SK-N-SH (cell line): ENCODE results near the gene MACROD1. TPM values are rescaled to one million over a fixed set of nuclear protein-coding genes. Genes with fewer than 3 reads are reported as not detected.
"Not testable (repeated sequence)": the region's sequence is repeated elsewhere in the genome, so short reads cannot be mapped to it uniquely, and the experiment has no call there.

Experiments used
- CTCF ChIA-PET: fragments of 300-600, 350-600 bp; formaldehyde crosslinking; extraction: SDS; loops from one replicate; lab custom pipeline; 2021; lab: Yijun Ruan, JAX
- POLR2A ChIA-PET: fragments of 350-600 bp; sonication (Branson Sonifier 250); formaldehyde crosslinking; extraction: SDS; loops from one replicate; lab custom pipeline; 2020; ENCODE audit warnings: antibody characterized with exemption, inconsistent platforms; lab: Yijun Ruan, JAX
- DNase-seq: peaks from one replicate; pipeline ENCODE4 v3.0.0; 2012
- H2AFZ ChIP-seq: fragments of 200-600 bp; sonication (generic); 2 replicates; pipeline ENCODE4 v1.8.1; 2016; ENCODE audit warnings: antibody characterized with exemption, mild to moderate bottlenecking, low read depth
- H3F3A ChIP-seq: fragments of 200-600 bp; sonication (generic); replicated peaks from 2 replicates; pipeline ENCODE3; 2016; ENCODE audit warnings: antibody characterized with exemption, mild to moderate bottlenecking; ENCODE audit not compliant: insufficient read depth
- H3K27ac ChIP-seq, 2 experiments: fragments of 200-500 bp in 1 of 2; fragments of 200-600 bp in 1 of 2; sonication (Bioruptor generic) in 1 of 2; sonication (generic), shearing (Covaris generic) in 1 of 2; 2 replicates each; pipeline versions ENCODE4 v1.5.1 to v1.6.1; 2014 to 2016; ENCODE audit warnings: low read depth in 2 of 2, inconsistent platforms in 1 of 2, low read length in 1 of 2, mild to moderate bottlenecking in 1 of 2, mixed read lengths in 1 of 2
- H3K27me3 ChIP-seq: fragments of 200-600 bp; sonication (generic), shearing (Covaris generic); 2 replicates; pipeline ENCODE4 v1.6.1; 2016; ENCODE audit warnings: mixed run types; ENCODE audit not compliant: insufficient read depth
- H3K36me3 ChIP-seq, 2 experiments: fragments of 200-500 bp in 1 of 2; fragments of 200-600 bp in 1 of 2; sonication (Bioruptor generic) in 1 of 2; sonication (generic) in 1 of 2; replicated peaks in 1 of 2; 2 replicates each; pipeline versions ENCODE3 to v1.5.1; 2014 to 2016; ENCODE audit warnings: low read length in 1 of 2, mild to moderate bottlenecking in 1 of 2; ENCODE audit not compliant: insufficient read depth in 2 of 2, control insufficient read depth in 1 of 2
- H3K4me1 ChIP-seq, 2 experiments: fragments of 200-500 bp in 1 of 2; fragments of 200-600 bp in 1 of 2; sonication (Bioruptor generic) in 1 of 2; sonication (generic), shearing (Covaris generic) in 1 of 2; 2 replicates each; pipeline versions ENCODE4 v1.5.1 to v1.6.1; 2014 to 2016; ENCODE audit warnings: low read depth in 1 of 2, low read length in 1 of 2, mixed run types in 1 of 2; ENCODE audit not compliant: insufficient read depth in 2 of 2, control insufficient read depth in 1 of 2
- H3K4me2 ChIP-seq: fragments of 200-600 bp; sonication (generic), shearing (Covaris generic); 2 replicates; pipeline ENCODE4 v1.6.1; 2017; ENCODE audit warnings: mixed run types
- H3K4me3 ChIP-seq, 2 experiments: fragments of 200-500 bp in 1 of 2; fragments of 200-600 bp in 1 of 2; sonication (Bioruptor generic) in 1 of 2; sonication (generic), shearing (Covaris generic) in 1 of 2; 2 replicates each; pipeline versions ENCODE4 v1.5.1 to v1.8.1; 2014 to 2016; ENCODE audit warnings: low read depth in 2 of 2, inconsistent platforms in 1 of 2, low read length in 1 of 2, mild to moderate bottlenecking in 1 of 2, mixed read lengths in 1 of 2, moderate library complexity in 1 of 2
- H3K79me2 ChIP-seq: fragments of 200-600 bp; sonication (generic); 2 replicates; pipeline ENCODE4 v1.8.1; 2017; ENCODE audit warnings: mild to moderate bottlenecking; ENCODE audit not compliant: insufficient read depth
- H3K9ac ChIP-seq: fragments of 200-600 bp; sonication (generic); 2 replicates; pipeline ENCODE4 v1.6.1; 2017; ENCODE audit warnings: mixed run types
- H3K9me2 ChIP-seq: fragments of 200-600 bp; sonication (generic); 2 replicates; pipeline ENCODE4 v1.6.1; 2017; ENCODE audit warnings: mixed run types
- H3K9me3 ChIP-seq: fragments of 200-600 bp; sonication (generic); 2 replicates; pipeline ENCODE4 v1.6.1; 2017; ENCODE audit warnings: mixed run types, mild to moderate bottlenecking, moderate library complexity
- H4K20me1 ChIP-seq: fragments of 200-600 bp; sonication (generic); 2 replicates; pipeline ENCODE4 v1.6.1; 2017; ENCODE audit warnings: mild to moderate bottlenecking, mixed run types; ENCODE audit not compliant: insufficient read depth
- CHD2 ChIP-seq: fragments of 150-350 bp; IDR thresholded peaks from 2 replicates; pipeline ENCODE4 v1.6.1; 2018; ENCODE audit warnings: low read length; ENCODE audit not compliant: partially characterized antibody
- EZH2phosphoT487 ChIP-seq: fragments of 200-600 bp; sonication (generic); IDR thresholded peaks from 2 replicates; pipeline ENCODE4 v1.6.1; 2017; ENCODE audit warnings: low read depth, mixed run types, mild to moderate bottlenecking, antibody characterized with exemption, moderate library complexity, borderline replicate concordance
- FOSL2 ChIP-seq: IDR thresholded peaks from 2 replicates; pipeline ENCODE4 v1.4.0; 2012; ENCODE audit warnings: low read depth, mild to moderate bottlenecking, moderate library complexity, borderline replicate concordance
- FOXM1 ChIP-seq: IDR thresholded peaks from 2 replicates; pipeline ENCODE4 v1.4.0; 2012; ENCODE audit warnings: low read depth, mild to moderate bottlenecking
- GATA2 ChIP-seq: sonication (generic); formaldehyde crosslinking; IDR thresholded peaks from 2 replicates; pipeline ENCODE4 v1.5.0; 2020; ENCODE audit warnings: mild to moderate bottlenecking, missing genetic modification reagents
- IRF3 ChIP-seq: fragments of 150-350 bp; IDR thresholded peaks from 2 replicates; pipeline ENCODE4 v1.6.1; 2016; ENCODE audit warnings: mild to moderate bottlenecking, low read depth, low read length
- NRF1 ChIP-seq: IDR thresholded peaks from 2 replicates; pipeline ENCODE4 v1.6.1; 2012; ENCODE audit warnings: low read depth, mild to moderate bottlenecking, low read length
- RFX5 ChIP-seq: IDR thresholded peaks from 2 replicates; pipeline ENCODE4 v1.6.1; 2012; ENCODE audit warnings: mild to moderate bottlenecking, improper control_type of control experiment, low read length
- SIN3A ChIP-seq: IDR thresholded peaks from 2 replicates; pipeline ENCODE4 v1.6.1; 2012; ENCODE audit warnings: low read depth, mild to moderate bottlenecking, low read length, moderate library complexity, borderline replicate concordance
- TCF12 ChIP-seq: IDR thresholded peaks from 2 replicates; pipeline ENCODE4 v1.4.0; 2012
- TEAD4 ChIP-seq: IDR thresholded peaks from 2 replicates; pipeline ENCODE4 v1.4.0; 2012; ENCODE audit warnings: mild to moderate bottlenecking, borderline replicate concordance; ENCODE audit not compliant: insufficient read depth
- ZBTB33 ChIP-seq: IDR thresholded peaks from 2 replicates; pipeline ENCODE4 v1.4.0; 2012; ENCODE audit warnings: low read depth, borderline replicate concordance
- WGBS: methylation state at CpG from one replicate; pipeline ENCODE4 v1.1.6; 2017; ENCODE audit warnings: low lambda C conversion rate; 5-methylcytosine and 5-hydroxymethylcytosine counted together
- polyA plus RNA-seq, 3 experiments: library from polyadenylated mRNA; depleted of rRNA; stranded (reverse); fragments of >200 nt; gene quantifications; 2 replicates each; pipeline ENCODE4 v1.2.3, GENCODE V29; 2012
- TF ChIP-seq, protein P1 (sequence below): IDR thresholded peaks from 2 replicates; pipeline ENCODE4 v1.4.0; 2012; ENCODE audit warnings: low read depth
- TF ChIP-seq, protein P2 (sequence below): IDR thresholded peaks from 2 replicates; pipeline ENCODE4 v1.4.0; 2012; ENCODE audit warnings: low read depth, borderline replicate concordance

MACROD1 gene
- polyA plus RNA-seq, 1 of the 3 experiments (the other 2 are of a cell fraction), result 49.1 TPM

GRCh38 chr11:64049509-64049908 lies 116.4 kb downstream of the MACROD1 start:
- H3K79me2 ChIP-seq, result no peaks in the 10 kb centered on the region
- H3K9ac ChIP-seq, result no peak overlapping the region
- no peak overlapping the region for H2AFZ ChIP-seq
- no peaks in the 10 kb centered on the region for H3F3A ChIP-seq
- H3K27me3 ChIP-seq, result no peaks in the 10 kb centered on the region
- CTCF ChIA-PET, result no interaction called here
- WGBS, result 98% methylated on average over 5 of the region's 8 CpGs
- H3K36me3 ChIP-seq, result no peaks in the 10 kb centered on the region
- TF ChIP-seq FOXM1, result no peak
- no peak for TF ChIP-seq RFX5
- TF ChIP-seq, protein P1, sequence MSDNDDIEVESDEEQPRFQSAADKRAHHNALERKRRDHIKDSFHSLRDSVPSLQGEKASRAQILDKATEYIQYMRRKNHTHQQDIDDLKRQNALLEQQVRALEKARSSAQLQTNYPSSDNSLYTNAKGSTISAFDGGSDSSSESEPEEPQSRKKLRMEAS, result no peak
- TF ChIP-seq SIN3A, result no peak
- no peak for TF ChIP-seq TEAD4
- TF ChIP-seq ZBTB33, result no peak
- no peak for TF ChIP-seq TCF12
- TF ChIP-seq IRF3, result no peak
- no peak for TF ChIP-seq NRF1
- no peaks in the 10 kb centered on the region for H4K20me1 ChIP-seq
- POLR2A ChIA-PET, result interaction anchor here (1.6 kb wide), 1 partner anchor 8 kb away, joined by 4 read pairs; no protein-coding TSS in a partner anchor
- no peak overlapping the region for H3K4me3 ChIP-seq
- H3K4me1 ChIP-seq, result peaks cover 0 to 91% of the 10 kb centered on the region in 2 experiments; a peak in 1 of 4 replicates
- H3K27ac ChIP-seq, result peak overlapping the region in 1 of 2 experiments; percentile 43; a peak in 1 of 4 replicates
- H3K9me2 ChIP-seq, result no peaks in the 10 kb centered on the region
- H3K9me3 ChIP-seq, result no peaks in the 10 kb centered on the region
- no peak overlapping the region for H3K4me2 ChIP-seq
- no peak for DNase-seq

- Histone ChIP-seq H3K79me2 (no peaks in the 10 kb centered on the region), H3F3A (no peaks in the 10 kb centered on the region), H3K36me3 (no peaks in the 10 kb centered on the region), H3K27ac (peak overlapping the region in 1 of 2 experiments; percentile 89; a peak in 2 of 4 replicates), H3K27me3 (no peaks in the 10 kb centered on the region), H3K4me2 (no peak overlapping the region), H3K4me1 (peaks cover 0 to 82% of the 10 kb centered on the region in 2 experiments; a peak in 1 of 4 replicates), H3K9me3 (no peaks in the 10 kb centered on the region), H3K4me3 (no peak overlapping the region), H3K9me2 (no peaks in the 10 kb centered on the region), H2AFZ (no peak overlapping the region), H4K20me1 (no peaks in the 10 kb centered on the region), H3K9ac (no peak overlapping the region)
- no peak for TF ChIP-seq EZH2phosphoT487
- TF ChIP-seq FOSL2, result no peak
- TF ChIP-seq CHD2, result peak; percentile 37
- no peak for TF ChIP-seq NRF1
- TF ChIP-seq GATA2 (CRISPR knock-in tag), result no peak
- no peak for TF ChIP-seq IRF3
- TF ChIP-seq, protein P2, sequence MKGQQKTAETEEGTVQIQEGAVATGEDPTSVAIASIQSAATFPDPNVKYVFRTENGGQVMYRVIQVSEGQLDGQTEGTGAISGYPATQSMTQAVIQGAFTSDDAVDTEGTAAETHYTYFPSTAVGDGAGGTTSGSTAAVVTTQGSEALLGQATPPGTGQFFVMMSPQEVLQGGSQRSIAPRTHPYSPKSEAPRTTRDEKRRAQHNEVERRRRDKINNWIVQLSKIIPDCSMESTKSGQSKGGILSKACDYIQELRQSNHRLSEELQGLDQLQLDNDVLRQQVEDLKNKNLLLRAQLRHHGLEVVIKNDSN, result no peak
- 94% methylated on average over 6 of the region's 19 CpGs for WGBS
- POLR2A ChIA-PET, result interaction anchor here (0.6 to 1.6 kb wide), 6 partner anchors 9 to 1402 kb away, joined by 3 to 7 read pairs (median 3); no protein-coding TSS in a partner anchor
- DNase-seq, result peak; percentile 66
- CTCF ChIA-PET, result interaction anchor here (0.6 to 1.2 kb wide), 5 partner anchors 10 to 1411 kb away, joined by 3 to 5 read pairs (median 3); no protein-coding TSS in a partner anchor
These were observed 117.7 kb downstream of the MACROD1 start for GRCh38 chr11:64048042-64048854.

DNA sequence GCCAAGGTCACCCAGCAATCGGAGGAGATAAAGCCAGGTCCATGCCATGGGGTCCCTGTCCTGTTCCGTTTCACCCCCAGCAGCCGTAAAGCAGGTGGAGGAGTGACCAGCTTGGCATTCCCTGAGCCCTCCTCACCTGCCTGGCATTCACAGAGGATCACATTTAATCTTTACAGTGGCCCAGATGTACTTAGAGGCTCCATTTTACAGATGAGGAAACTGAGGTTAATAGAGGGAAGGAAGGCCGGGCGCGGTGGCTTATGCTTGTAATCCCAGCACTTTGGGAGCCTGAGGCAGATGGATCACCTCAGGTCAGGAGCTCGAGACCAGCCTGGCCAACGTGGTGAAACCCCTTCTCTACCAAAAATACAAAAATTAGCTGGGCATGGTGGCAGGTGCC lies 118.5 kb downstream of the MACROD1 start:
- H3K4me2 ChIP-seq, result not testable (repeated sequence)
- CTCF ChIA-PET, result interaction anchor here (0.6 to 1.2 kb wide), 3 partner anchors 11 to 1410 kb away, joined by 3 to 5 read pairs (median 4); no protein-coding TSS in a partner anchor

More for the DNA sequence above, 118.5 kb downstream of the MACROD1 start:
- DNase-seq, H2AFZ ChIP-seq, H3K9me2 ChIP-seq, H3K9me3 ChIP-seq, H3K79me2 ChIP-seq, H3K4me3 ChIP-seq, H4K20me1 ChIP-seq, H3K27me3 ChIP-seq, H3K9ac ChIP-seq, H3F3A ChIP-seq, H3K36me3 ChIP-seq: not testable (repeated sequence)
- Histone ChIP-seq H3K4me1 (peaks cover 0 to 81% of the 10 kb centered on the region in 2 experiments; a peak in 1 of 4 replicates), H3K27ac (peak overlapping the region in 1 of 2 experiments; percentile 97; a peak in 1 of 4 replicates)
- POLR2A ChIA-PET, result interaction anchor here (0.5 to 1.2 kb wide), 4 partner anchors 11 to 100 kb away, joined by 3 to 7 read pairs (median 3); no protein-coding TSS in a partner anchor
- WGBS, result 89% methylated on average over 8 of the region's 8 CpGs
